ENCODE measurements around the gene CACNB3. TPM values are rescaled to one million over a fixed set of nuclear protein-coding genes. Genes with fewer than 3 reads are reported as not detected.

Gene CACNB3
- 10 to 100 TPM; 45.6 to 98.8 (median 62.3) TPM for polyA plus RNA-seq (ENCODE audit: insufficient read length in 4 of 4)

DNA sequence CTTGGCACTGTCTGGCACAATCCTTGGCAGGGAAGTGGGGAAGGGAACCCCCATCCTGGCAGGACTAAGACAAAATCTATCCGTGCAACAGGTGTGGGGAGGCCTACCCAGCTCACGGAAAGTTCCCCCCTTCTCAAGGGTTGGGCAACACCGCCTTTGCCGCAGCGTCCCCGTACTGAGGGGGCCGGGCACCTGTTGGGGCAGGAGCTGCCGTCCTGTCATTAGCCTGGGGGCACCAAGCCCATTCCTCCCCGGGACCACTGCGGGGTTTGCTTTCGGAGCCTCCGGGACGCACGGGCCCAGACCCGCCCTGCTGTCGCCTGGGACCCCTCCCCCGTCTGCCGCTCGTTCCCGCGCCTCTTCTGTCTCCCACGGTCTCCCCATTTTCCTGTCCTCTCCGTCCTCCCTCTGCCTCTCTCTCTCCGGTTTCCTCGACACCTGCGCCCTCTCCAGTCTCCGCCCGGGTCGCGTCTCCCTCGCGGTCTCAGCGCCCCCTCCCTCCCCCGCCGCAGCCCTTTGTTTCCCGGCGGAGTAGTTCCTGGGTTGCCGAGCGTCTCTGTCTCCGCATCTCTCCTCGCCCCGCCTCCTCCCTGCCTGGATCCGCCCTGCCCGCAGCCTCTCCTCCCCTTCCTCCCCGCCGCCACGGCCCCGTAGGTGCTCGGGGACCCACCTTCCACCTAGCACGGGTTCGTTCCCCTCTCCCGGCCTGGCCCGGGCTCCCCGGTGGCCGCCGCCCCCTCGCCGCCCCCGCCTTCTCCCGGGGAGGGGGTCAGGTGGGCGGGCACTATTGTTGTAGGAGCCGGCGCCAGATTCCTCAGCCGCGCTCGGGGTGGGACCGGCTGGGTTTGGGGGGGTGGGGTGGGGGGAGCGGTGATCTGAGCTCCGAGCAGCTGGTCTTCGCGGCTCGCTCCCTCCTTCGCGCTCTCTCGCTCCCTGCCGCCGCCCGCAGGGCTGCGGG, at the start of gene CACNB3:
Gene CACNB3, plus strand, starts transcription at position 624 of the 958 bp plus-strand sequence. CDS start 434 bp downstream, outside the sequence.
- no peak for DNase-seq (ENCODE audit: low read depth in 4 of 4, low spot score in 3 of 4)

- DNase-seq (ENCODE audit: low read depth in 4 of 4, low spot score in 3 of 4), result no peak
Measured at GRCh38 chr12:48768736-48769135, 49.6 kb upstream of the CACNB3 start.

GRCh38 chr12:48770756-48771155, 47.5 kb upstream of the CACNB3 start:
- no peak for DNase-seq (ENCODE audit: low read depth in 4 of 4, low spot score in 3 of 4)

DNA sequence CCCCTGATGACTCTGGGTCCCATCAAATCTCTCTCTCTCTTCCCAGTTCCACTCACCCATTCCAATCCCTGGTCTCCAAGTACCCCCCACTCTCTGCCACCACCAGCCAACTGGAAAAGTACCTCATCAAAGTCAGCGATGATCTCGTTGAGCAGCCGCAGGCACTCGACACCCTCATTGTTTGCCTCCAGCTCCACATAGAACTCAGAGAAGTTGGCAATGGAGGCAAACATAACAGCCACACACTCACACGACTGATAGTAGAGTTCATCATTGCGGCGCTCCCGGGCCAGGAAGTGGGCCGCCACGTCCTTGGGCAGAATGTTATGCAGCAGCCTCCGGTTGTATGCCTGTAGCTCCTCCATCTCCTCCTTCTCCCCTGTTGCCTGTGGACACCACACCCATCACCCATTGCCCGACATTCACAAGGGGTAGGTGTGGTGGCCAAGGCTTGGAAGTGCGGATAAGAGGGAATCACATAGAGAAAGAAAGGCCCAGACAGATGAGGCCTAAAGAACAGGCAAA, 46.6 kb upstream of the CACNB3 start:
- no peak for DNase-seq (ENCODE audit: low read depth in 4 of 4, low spot score in 3 of 4)

DNA sequence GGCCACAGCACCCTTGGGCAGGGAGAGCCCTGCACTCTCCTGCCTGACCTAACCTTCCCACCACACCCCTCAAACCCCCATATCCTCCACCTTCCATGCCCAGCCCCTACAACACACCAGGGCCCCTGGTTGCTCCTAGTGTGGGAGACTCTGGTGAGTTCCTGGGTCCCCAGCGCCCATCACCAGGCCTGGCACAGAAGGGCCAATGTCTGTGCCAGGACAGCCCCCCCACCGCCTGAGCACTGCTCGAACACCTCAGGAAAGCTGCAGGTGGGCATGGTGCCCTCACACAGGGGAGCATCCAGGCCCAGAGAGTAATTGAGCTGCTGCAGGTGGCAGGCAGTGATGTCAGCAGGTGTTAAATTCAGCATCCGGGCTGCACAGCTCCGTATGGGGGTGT, 44.6 kb upstream of the CACNB3 start:
- DNase-seq (ENCODE audit: low read depth in 4 of 4, low spot score in 3 of 4), result no peak

GRCh38 chr12:48774516-48774915, 43.8 kb upstream of the CACNB3 start:
- DNase-seq (ENCODE audit: low read depth in 4 of 4, low spot score in 3 of 4), result no peak

DNA sequence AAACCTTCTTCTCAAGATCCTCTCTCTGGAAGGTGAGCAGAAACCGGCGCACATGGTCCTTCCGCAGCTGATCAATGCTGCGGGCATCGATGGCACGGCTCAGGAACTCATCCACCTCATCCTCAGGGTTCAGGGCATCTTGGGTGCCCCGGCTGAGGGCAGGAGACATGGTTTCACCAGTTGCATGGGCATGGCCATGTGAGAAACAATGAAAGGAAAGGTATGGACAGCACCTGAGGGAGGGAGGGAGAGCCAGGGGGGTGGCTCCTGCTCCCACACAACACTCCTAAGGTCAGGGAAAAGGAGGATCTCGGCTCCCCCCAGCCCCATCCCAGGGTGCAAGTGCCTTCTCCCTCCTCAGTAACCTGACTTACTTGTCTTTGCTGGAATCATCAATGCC, 43.0 kb upstream of the CACNB3 start:
- no peak for DNase-seq (ENCODE audit: low read depth in 4 of 4, low spot score in 3 of 4)

DNA sequence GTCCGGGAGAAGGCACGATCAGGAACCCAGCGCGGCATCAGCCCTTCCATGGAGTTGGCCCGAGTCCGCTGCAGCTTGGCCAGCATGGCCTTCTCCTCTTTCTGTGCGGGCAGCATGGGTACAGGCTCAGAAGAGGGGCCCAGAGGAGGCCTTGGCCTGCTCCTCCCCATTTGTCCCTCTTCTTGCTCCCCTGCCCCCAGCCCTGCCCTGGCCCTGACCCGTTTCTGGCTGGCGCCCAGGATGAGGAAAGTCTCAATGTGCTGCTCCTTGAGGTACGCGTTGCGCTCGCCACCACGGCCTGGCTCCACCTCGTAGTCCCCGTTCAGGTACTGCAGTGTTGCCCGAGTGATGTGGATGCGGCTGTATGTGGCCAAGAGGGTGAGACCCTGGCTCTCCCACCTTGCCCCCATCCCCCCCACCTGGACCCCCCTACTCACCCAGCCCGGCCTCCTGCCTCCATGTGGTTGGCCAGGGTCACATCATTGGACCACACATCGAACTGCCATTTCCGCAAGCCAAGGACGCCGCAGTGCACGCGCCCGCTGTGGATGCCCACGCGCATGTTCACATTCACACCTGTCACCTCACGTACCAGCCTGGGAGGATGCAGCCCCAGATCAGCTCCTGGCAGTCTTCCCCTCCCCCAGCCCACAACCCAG, 42.2 kb upstream of the CACNB3 start:
- DNase-seq (ENCODE audit: low read depth in 4 of 4, low spot score in 3 of 4), result no peak

DNA sequence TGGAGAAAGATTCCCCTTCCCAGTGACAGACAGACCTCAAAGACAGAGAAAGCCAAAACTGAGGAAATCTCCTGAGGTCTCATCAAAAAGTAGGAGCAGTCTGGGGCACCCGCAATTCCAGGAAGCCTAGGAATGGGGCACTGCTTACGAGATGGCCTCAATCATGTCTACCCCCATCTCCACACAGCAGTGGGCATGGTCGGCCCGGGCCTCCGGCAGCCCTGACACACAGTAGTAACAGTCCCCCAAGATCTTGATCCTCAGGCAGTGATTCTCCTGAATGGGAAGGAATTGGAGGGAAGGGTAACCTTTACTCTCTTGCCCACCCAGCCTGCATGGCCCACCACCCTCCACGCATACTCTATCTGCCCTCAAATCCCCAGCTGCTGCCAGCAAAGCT, 41.3 kb upstream of the CACNB3 start:
- no peak for DNase-seq (ENCODE audit: low read depth in 4 of 4, low spot score in 3 of 4)

GRCh38 chr12:48777501-48778400, 40.5 kb upstream of the CACNB3 start:
- no peak for DNase-seq (ENCODE audit: low read depth in 4 of 4, low spot score in 3 of 4)

- no peak for DNase-seq (ENCODE audit: low read depth in 4 of 4, low spot score in 3 of 4)
Measured at GRCh38 chr12:48779869-48780268, 38.4 kb upstream of the CACNB3 start.

DNA sequence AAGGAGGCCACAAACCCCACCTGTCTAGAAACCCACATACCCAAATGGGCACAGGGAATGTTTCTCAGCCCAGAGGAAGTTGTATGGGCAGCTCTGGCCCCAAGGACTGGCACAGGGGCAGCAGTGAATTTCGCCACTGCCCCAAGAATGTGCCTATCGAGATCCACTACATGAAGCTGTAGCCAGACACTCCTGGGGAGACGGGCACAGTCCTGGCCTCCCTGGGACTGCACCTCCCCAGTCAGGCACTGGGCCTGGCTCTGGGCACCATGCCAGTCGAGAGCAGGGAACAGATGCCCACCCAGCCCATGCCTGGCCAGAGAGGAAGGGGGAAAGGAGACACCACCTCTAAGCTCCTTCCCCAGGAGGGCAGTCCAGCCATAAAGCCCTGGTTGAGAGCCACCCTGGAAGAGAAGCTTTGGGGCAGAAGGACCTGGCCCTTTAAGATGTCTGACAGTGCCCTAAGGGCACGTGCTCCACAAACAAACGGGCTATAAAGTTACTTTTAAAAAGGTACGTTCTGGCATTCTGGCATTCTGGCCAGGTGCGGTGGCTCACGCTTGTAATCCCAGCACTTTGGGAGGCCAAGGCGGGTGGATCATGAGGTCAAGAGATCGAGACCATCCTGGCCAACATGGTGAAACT, 37.8 kb upstream of the CACNB3 start:
- DNase-seq (ENCODE audit: low read depth in 4 of 4, low spot score in 3 of 4), result no peak

DNA sequence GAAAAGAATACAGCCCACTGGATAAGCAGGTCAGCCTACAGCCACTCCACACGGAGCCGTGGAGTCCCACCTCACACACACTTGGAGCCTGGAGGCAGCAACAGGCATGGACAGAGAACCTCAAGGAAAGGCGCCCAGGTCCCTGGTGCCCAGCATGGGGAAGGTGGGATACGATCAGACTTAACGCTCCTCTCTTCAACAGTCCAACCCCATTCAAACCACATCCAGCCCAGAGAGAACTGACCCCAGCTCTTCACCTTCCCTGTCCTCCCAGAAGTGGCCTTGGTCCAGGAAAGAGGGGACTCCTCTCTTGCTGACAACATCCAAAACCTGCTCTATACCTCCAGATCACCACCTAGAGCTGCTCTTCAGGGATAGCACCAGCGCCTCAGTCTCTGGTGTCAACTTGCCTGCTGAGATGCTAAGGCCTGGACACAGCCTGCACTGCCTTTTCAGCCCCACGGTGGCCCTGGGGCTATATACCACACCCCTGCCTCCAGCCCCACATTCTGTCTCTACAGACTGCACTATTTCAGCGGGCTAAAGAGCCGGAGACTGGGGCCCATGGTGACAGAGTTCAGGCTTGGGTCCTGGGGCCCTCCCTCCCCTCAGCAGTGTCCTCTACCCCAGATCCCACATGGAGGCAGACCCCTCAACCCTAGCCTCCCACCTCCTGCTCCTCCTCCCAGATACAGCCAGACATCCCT, 36.4 kb upstream of the CACNB3 start:
- DNase-seq (ENCODE audit: low read depth in 4 of 4, low spot score in 3 of 4), result no peak

DNA sequence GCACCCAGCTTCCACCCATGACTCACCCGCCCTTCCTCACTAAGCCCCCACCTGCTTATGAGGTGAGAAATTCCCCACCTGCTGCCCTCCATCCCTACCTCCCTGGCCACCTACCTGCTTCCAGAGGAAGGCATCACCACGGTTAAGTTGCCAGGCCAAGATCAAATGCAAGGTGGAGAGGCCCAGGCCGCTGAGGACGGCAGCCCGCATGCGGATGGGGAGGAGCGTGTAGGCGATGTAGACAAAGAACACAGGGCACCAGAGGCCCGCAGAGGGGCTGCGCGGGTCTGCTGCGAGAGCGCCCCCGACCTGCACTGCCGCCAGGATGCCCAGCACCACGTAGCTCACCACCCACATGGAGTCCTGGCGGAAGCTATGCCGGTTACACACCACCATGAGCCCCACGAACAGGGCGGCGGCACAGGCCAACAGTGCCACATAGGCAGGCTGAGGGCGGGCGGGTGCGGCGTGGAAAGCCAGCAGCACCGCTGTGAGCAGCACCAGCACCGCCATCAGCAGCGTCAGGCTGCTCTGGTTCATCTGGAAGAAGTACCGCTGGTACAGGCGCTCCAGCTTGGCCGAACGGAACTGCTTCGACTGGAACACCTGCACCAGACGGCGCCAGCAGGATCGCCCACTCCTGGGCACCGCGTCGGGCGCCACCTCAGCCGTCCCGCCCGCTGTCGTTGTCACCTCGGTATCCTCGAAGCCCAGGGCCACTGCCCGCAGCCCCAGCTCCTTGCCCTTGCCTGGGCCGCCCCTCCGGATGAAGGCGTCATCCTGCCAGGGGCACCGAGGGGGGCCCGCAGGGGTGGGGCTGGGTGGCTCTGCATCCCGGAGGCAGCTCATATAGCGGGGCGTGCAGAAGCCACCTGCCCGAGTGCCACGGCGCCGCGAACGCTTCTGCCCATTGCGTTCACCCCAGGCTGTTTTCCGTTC, 35.6 kb upstream of the CACNB3 start:
- no peak for DNase-seq (ENCODE audit: low read depth in 4 of 4, low spot score in 3 of 4)

DNA sequence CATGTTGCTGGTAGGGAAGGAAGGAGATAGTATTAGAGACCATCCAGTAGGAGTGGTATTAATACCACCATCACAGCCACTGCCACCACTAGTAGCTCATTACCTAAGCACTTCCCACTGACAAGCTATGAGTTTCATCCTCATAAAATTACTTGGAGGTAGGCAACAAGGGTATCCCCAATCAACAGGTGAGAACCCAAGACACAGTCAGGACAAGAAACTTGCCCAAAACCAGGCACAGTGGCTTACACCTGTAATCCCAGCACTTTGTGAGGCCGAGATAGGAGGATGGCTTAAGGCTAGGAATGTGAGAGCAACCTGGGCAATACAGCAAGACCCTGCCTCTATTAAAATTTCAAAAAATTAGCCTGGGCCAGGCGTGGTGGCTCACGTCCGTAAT, 34.9 kb upstream of the CACNB3 start:
- DNase-seq (ENCODE audit: low read depth in 4 of 4, low spot score in 3 of 4), result no peak

DNA sequence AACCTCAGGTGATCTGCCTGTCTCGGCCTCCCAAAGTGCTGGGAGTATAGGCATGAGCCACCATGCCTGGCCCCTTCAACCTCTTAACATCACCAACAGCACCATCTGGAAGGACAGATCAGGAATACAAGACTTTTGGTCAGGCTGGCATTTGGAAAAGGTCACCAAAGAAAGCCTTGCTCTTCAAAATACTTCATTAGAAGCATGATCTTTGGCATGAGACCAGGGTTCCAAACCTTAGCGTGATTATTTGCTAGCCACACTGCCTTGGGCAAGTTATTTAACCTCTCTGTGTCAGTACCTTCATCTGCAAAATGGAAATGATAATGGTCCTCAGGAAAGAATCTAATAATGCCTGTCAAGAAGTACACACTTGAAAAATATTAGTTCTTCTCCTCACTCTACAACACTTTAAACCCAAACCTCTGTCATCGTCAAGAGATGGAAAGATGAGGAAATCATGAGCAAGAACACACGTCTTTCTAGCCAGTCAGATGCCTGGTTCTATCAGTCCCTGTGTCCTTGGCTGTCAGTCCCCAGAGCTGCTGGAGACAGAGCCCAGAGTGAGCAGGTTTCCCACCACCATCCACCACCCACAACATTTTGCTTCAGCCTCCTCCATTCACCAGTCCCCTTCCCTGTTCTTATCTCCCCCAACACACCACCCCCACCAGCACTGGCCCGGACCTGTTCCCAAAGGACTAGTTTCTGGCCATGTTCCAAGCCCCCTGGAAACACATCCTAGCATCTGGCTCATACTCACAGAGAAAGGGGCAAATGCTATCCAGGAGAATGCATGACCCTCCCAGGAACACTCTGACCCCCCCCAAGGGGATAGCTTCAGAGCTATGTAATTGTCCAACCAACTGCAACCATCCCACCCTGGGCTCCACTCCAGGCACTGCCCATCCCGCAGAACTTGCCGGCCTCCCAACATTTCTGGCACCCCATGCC, 31.4 kb upstream of the CACNB3 start:
- no peak for DNase-seq (ENCODE audit: low read depth in 4 of 4, low spot score in 3 of 4)

DNA sequence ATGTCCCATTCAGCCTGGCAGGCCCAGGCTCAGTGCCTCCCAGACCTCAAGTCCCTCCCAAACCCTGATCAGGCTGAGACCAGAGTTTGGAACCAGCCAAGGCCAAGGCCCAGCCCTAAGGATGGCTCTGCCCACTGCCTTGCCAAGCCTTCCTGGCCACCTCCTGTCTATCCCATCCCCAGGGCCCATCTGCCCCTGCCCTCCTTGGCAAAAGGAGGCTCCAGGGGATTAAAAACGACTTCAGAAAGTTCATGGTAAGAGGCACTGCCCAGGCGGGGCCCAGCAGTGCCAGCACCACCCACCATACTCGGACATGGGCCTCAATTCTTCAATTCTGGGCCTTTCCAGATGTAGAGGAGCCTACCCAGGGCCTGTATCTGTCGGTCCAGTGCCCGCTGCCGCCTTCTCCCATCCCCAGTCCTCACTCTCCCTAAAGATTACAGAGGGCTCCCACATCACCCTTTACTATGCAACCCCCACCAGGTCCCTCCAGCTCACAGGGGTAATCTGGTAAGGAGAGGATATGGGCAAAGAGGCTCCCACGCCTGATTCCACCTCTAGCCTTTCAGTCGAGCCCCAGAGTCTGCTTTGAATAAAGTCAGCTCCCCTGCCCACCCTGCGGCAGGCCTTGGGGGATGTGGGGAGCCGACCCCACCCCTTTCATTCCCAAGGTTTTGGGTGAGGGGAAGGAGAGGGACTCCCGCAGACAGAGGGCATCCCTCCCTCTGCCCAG, 30.3 kb upstream of the CACNB3 start:
- no peak for DNase-seq (ENCODE audit: low read depth in 4 of 4, low spot score in 3 of 4)
